Choroid plexus epithelial cell (primary cell): Measurements from ENCODE around the gene TFEB.

Source experiments
- DNase-seq: peaks from one replicate; pipeline ENCODE4 v3.0.0-alpha.2; 2010; ENCODE audit warnings: low read depth
- H3K4me3 ChIP-seq: 2 replicates; pipeline ENCODE4 v1.5.1; 2011; ENCODE audit warnings: low read depth, mild to moderate bottlenecking, control low read depth, low read length, moderate library complexity
- TF ChIP-seq, protein P1 (sequence below): conservative IDR thresholded peaks from 2 replicates; pipeline ENCODE4 v1.5.1; 2011; ENCODE audit warnings: low read depth, mild to moderate bottlenecking, control low read depth, inconsistent platforms, low read length, moderate library complexity

The TFEB gene

DNA sequence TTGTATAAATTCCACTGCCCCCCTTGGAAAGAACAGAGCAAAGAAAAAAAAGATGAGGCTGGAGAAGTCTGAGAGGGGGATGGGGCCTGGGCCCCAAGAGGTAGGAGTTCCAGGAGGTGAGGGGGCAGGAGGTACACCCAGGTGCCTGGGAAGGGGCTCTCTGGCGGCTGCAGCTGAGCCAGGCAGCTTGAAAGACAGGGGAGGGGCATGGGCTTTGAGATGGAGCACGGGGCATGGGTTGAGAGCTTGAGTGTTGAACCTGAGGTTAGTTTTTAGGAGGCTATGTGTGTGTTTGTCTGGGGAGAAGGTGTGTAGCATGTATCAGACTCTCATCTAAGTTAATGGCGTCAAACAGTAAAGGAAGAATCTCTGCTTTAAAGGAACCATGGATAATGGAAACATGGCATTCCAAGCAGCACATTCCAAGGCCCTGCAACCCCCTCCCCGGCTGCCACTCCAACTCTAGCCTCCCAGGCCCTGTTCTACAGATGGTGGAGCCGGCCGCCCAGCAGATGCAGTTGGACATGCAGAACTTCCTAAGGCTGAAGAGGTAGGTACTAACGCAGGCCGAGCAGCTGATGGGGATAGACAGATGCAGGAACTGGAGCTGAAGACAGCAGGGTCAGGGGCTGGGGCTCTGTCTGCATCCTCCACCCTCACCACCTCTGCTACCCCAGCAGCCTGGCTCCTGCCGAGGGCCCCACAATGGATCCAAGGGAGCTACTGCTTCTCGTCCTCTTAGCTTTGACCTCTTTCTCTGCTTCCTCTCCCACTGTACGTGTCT lies 55.0 kb downstream of the TFEB start:
- no peak for DNase-seq
- TF ChIP-seq, protein P1, sequence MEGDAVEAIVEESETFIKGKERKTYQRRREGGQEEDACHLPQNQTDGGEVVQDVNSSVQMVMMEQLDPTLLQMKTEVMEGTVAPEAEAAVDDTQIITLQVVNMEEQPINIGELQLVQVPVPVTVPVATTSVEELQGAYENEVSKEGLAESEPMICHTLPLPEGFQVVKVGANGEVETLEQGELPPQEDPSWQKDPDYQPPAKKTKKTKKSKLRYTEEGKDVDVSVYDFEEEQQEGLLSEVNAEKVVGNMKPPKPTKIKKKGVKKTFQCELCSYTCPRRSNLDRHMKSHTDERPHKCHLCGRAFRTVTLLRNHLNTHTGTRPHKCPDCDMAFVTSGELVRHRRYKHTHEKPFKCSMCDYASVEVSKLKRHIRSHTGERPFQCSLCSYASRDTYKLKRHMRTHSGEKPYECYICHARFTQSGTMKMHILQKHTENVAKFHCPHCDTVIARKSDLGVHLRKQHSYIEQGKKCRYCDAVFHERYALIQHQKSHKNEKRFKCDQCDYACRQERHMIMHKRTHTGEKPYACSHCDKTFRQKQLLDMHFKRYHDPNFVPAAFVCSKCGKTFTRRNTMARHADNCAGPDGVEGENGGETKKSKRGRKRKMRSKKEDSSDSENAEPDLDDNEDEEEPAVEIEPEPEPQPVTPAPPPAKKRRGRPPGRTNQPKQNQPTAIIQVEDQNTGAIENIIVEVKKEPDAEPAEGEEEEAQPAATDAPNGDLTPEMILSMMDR: no peak
- H3K4me3 ChIP-seq: no peak overlapping the region

DNA sequence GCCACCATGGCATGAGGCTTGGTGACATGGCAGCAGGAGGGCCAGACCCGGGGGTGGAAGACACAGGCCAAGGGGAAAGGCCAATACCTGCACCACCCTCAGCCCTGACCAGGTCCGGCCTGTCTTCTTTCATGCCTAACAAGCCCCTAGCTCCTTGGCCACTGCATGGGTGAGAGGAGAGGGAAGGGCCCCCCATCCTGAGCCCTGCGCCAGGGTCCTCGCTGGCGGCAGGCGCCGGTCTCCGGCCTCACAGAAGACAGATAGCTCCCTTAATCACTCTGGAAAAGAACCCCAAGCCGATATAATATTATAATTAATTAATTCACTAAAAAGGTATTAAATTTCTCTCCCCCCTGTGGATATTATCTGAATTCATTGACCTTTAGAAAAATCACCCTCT lies 55.7 kb downstream of the TFEB start:
- TF ChIP-seq, protein P1: no peak
- H3K4me3 ChIP-seq: no peak overlapping the region
- no peak for DNase-seq

DNA sequence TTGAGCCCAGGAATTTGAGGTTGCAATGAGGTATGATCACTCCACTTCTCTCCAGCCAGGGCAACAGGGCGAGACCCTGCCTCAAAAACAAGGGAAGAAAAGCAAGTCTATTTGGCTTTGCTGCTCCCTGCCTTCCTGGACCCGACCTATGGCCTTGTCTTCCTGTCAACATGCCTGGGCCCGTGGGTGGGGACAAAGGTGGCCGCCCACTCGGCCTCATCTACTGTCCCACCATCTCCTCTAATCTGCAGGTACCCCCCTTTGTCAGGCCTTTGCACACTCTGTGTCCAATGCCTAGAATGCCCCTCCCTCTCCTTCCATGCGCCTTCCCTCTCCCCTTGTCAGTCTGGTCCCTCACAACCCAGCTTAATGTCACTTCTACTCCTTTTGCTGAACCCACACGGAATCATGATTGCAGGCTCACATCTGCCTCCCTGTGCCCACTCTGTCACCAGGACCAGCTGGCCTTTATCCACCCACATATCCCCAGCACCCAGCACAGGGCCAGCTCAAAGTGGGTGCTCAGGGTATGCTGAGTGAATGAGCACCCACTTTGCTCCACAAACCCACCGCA lies 56.8 kb downstream of the TFEB start:
- H3K4me3 ChIP-seq: no peak overlapping the region
- DNase-seq: no peak
- TF ChIP-seq, protein P1: no peak

DNA sequence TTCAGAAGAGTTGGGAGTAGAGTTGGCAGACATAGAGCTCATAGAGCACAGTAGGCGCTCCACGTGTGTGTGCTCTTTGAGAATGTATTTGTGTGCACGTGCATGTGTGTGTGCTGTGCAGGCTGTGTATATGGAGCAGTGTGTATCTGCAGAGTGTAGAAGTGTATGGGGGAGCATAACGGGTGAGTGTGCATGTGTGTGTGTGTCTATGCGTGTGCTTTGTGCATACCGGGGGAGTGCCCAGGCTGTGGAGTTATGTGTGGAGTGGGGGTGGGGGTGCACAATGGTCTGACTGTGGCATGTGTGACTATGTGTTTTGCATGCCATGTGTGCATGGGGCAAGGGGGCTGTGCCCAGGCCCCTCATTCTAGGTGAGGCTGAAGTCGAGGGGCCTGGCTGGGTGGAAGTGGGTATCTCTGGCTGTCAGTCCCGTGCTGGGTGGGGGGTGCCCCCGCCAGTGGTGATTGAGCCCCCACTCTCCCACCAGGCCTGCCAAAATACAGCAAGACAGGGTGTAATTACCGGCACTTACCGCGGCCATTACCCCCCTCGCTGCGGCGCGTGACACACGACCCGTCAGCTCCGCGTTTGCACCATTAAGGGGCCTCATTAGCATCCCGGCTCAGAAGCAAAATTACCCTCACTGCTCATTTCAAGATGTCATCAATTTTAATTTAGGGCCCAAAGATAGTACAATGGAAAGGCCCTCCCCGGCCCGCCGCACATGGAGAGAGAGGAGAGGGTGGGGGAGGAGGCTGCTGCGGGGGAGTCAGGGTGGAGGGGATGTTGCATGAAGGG lies 58.1 kb downstream of the TFEB start:
- TF ChIP-seq, protein P1: no peak
- no peak overlapping the region for H3K4me3 ChIP-seq
- no peak for DNase-seq

DNA sequence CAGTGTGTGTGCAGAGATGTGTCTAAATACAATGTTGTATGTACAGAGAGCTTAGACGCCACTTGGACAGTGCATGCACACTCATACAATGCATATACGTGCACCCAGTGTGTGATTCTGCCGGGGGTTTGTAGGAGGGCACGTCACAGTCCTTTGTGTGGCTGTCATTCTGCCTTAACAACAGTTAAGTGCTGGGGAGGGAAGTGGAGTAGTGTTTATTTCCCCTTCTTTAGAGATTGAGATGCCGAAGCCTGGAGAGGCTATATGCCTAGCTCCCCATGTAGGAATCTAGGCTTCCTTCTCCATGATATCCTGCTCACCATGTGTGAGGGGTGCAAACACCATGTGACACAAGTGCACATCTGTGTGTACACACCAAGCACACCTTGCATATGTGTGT lies 59.0 kb downstream of the TFEB start:
- no peak overlapping the region for H3K4me3 ChIP-seq
- TF ChIP-seq, protein P1: no peak
- DNase-seq: no peak

DNA sequence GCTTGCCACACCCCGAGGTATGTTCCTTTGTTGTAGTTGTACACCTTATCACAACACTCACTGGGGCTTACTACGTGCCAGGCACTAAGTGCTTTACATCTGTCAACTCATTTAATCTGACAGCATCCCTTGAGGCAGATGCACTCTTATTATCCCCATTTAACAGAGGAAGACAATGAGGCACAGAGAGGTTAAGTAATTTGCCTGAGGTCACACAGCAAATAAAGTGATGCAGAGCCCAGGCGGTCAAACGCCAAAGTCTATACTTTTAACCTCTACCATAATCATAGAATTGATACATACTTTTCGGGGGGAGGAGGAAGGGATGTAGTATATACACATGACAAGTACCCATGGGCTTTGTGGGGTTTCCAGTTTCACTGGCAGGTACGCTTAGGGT lies 59.4 kb downstream of the TFEB start:
- H3K4me3 ChIP-seq: no peak overlapping the region
- TF ChIP-seq, protein P1: no peak
- DNase-seq: no peak
